ENCODE measurements around the gene GGTLC3. TPM values are rescaled to one million over a fixed set of nuclear protein-coding genes. Genes with fewer than 3 reads are reported as not detected.

The GGTLC3 gene
- total and polyA plus RNA-seq, 5 donors from 2014 or later = not detected

Other genes with a start within 250 kb of the GGTLC3 start
- gene TMEM191B, start 9.6 kb upstream of the GGTLC3 start, total RNA-seq = 3.5 TPM
- 1 to 10 TPM in 1 of 4 donors, under 1 TPM in 3; 0.52 to 1.3 (median 0.70) TPM for gene TMEM191B, start 9.6 kb upstream of the GGTLC3 start, polyA plus RNA-seq
- gene RIMBP3, start 93.8 kb upstream of the GGTLC3 start, total RNA-seq = 0.86 TPM
- 1 to 10 TPM in 2 of 4 donors, under 1 TPM in 2; 0.56 to 1.8 (median 1.1) TPM for gene RIMBP3, start 93.8 kb upstream of the GGTLC3 start, polyA plus RNA-seq